Smooth muscle cell (in vitro differentiated cells): ENCODE data around the gene SEC63. TPM values are rescaled to one million over a fixed set of nuclear protein-coding genes. Genes with fewer than 3 reads are reported as not detected.
"Not testable (repeated sequence)": the region's sequence is repeated elsewhere in the genome, so short reads cannot be mapped to it uniquely, and the experiment has no call there.

Experiments
- DNase-seq: peaks from one replicate; lab custom pipeline; 2025; ENCODE audit not compliant: unreplicated experiment; lab: John Stamatoyannopoulos, UW
- H2AFZ ChIP-seq: fragments of 200-600 bp; sonication (generic); 2 replicates; pipeline ENCODE4 v1.6.0; 2016; ENCODE audit warnings: antibody characterized with exemption, low read depth, mild to moderate bottlenecking
- H3F3A ChIP-seq: fragments of 200-600 bp; sonication (generic); 2 replicates; pipeline ENCODE4 v1.6.0; 2017; ENCODE audit warnings: antibody characterized with exemption, low read depth
- H3K27ac ChIP-seq: fragments of 200-600 bp; sonication (generic); 2 replicates; pipeline ENCODE4 v1.5.1; 2016; ENCODE audit warnings: low read depth, mild to moderate bottlenecking
- H3K27me3 ChIP-seq: fragments of 200-600 bp; sonication (generic); 2 replicates; pipeline ENCODE4 v1.6.1; 2016; ENCODE audit warnings: low read depth, mild to moderate bottlenecking
- H3K36me3 ChIP-seq: fragments of 200-600 bp; sonication (generic); 2 replicates; pipeline ENCODE4 v1.5.1; 2016; ENCODE audit warnings: low read depth
- H3K4me1 ChIP-seq: fragments of 200-600 bp; sonication (generic); 2 replicates; pipeline ENCODE4 v1.5.1; 2016; ENCODE audit warnings: low read depth
- H3K4me2 ChIP-seq: fragments of 200-600 bp; sonication (generic); 2 replicates; pipeline ENCODE4 v1.6.0; 2016; ENCODE audit warnings: mild to moderate bottlenecking
- H3K4me3 ChIP-seq: fragments of 200-600 bp; sonication (generic); 2 replicates; pipeline ENCODE4 v1.5.1; 2016; ENCODE audit warnings: mild to moderate bottlenecking
- H3K79me2 ChIP-seq: fragments of 200-600 bp; sonication (generic); 2 replicates; pipeline ENCODE4 v1.6.0; 2016; ENCODE audit warnings: low read depth, mild to moderate bottlenecking
- H3K9ac ChIP-seq: fragments of 200-600 bp; sonication (generic); 2 replicates; pipeline ENCODE4 v1.6.0; 2016; ENCODE audit warnings: low read depth
- H3K9me3 ChIP-seq: fragments of 200-600 bp; sonication (generic); replicated peaks from 2 replicates; pipeline ENCODE4 v1.5.1; 2016; ENCODE audit warnings: low read depth
- H4K20me1 ChIP-seq: fragments of 200-600 bp; sonication (generic); 2 replicates; pipeline ENCODE4 v1.6.0; 2016; ENCODE audit warnings: low read depth
- CTCF ChIP-seq: fragments of 200-600 bp; sonication (generic); IDR thresholded peaks from 2 replicates; pipeline ENCODE4 v1.5.1; 2017; ENCODE audit warnings: borderline replicate concordance, mild to moderate bottlenecking, antibody characterized with exemption; ENCODE audit not compliant: insufficient read depth, poor library complexity, severe bottlenecking
- WGBS: methylation state at CpG from one replicate; pipeline ENCODE4 v1.1.7; 2016; ENCODE audit warnings: low lambda C conversion rate; 5-methylcytosine and 5-hydroxymethylcytosine counted together
- polyA plus RNA-seq: library from polyadenylated mRNA; unstranded; fragments of >200 nt; fragmentation: Nextera tagmentation; extraction: Ambion mirVana; gene quantifications from 2 replicates; pipeline ENCODE4 v1.2.1, GENCODE V29; 2016
- total RNA-seq: library from RNA; depleted of rRNA; stranded (reverse); fragments of >200 nt; gene quantifications from 2 replicates; pipeline ENCODE4 v1.2.3, GENCODE V29; 2014

Gene SEC63
- total and polyA plus RNA-seq, 2 experiments from 2014 or later = 67.0 to 95.1 TPM

- Histone ChIP-seq H4K20me1 (peaks cover 78% of the 10 kb centered on the region), H2AFZ (no peak overlapping the region), H3K4me2 (no peak overlapping the region), H3K27ac (no peak overlapping the region), H3F3A (no peaks in the 10 kb centered on the region), H3K4me3 (no peak overlapping the region), H3K27me3 (no peaks in the 10 kb centered on the region), H3K36me3 (no peaks in the 10 kb centered on the region), H3K9ac (no peak overlapping the region), H3K9me3 (no peaks in the 10 kb centered on the region), H3K79me2 (peaks cover 78% of the 10 kb centered on the region), H3K4me1 (no peaks in the 10 kb centered on the region)
- DNase-seq = no peak
- TF ChIP-seq CTCF = no peak
- 84% methylated on average over 3 of the region's 3 CpGs for WGBS
These were observed 21.7 kb downstream of the SEC63 start for GRCh38 chr6:107936162-107936909.

DNA sequence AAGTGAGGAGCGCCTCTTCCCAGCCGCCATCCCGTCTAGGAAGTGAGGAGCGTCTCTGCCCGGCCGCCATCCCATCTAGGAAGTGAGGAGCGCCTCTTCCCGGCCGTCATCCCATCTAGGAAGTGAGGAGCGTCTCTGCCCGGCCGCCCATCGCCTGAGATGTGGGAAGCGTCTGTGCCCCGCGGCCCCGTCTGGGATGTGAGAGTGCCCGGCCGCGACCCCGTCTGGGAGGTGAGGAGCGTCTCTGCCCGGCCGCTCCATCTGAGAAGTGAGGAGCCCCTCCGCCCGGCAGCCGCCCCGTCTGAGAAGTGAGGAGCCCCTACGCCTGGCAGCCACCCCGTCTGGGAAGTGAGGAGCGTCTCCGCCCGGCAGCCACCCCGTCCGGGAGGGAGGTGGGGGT, 23.8 kb downstream of the SEC63 start:
- Histone ChIP-seq H4K20me1 (peaks cover 77% of the 10 kb centered on the region), H3K79me2 (peaks cover 78% of the 10 kb centered on the region)
- H3K4me2 ChIP-seq, H3K4me3 ChIP-seq, H3K9me3 ChIP-seq, H2AFZ ChIP-seq, H3F3A ChIP-seq, DNase-seq, H3K9ac ChIP-seq, H3K4me1 ChIP-seq, H3K27me3 ChIP-seq, H3K27ac ChIP-seq, H3K36me3 ChIP-seq: not testable (repeated sequence)
- WGBS = 97% methylated on average over 17 of the region's 35 CpGs

- no peak overlapping the region for H2AFZ ChIP-seq
- 96% methylated on average over 3 of the region's 3 CpGs for WGBS
- no peak overlapping the region for H3K4me2 ChIP-seq
- no peaks in the 10 kb centered on the region for H3K36me3 ChIP-seq
- H3K9ac ChIP-seq = no peak overlapping the region
- H4K20me1 ChIP-seq = peaks cover 77% of the 10 kb centered on the region
- H3K79me2 ChIP-seq = peaks cover 78% of the 10 kb centered on the region
- no peaks in the 10 kb centered on the region for H3K4me1 ChIP-seq
- H3K27ac ChIP-seq = no peak overlapping the region
- DNase-seq = no peak
- H3K4me3 ChIP-seq = no peak overlapping the region
- H3F3A ChIP-seq = no peaks in the 10 kb centered on the region
- TF ChIP-seq CTCF = no peak
- no peaks in the 10 kb centered on the region for H3K9me3 ChIP-seq
- H3K27me3 ChIP-seq = no peaks in the 10 kb centered on the region
These were observed 25.4 kb downstream of the SEC63 start for GRCh38 chr6:107932580-107932979.

- WGBS = 88% methylated on average over 3 of the region's 3 CpGs
- Histone ChIP-seq H3K79me2 (peaks cover 78% of the 10 kb centered on the region), H4K20me1 (peaks cover 77% of the 10 kb centered on the region)
These were observed 26.1 kb downstream of the SEC63 start for GRCh38 chr6:107931894-107932293.

More at GRCh38 chr6:107931894-107932293, 26.1 kb downstream of the SEC63 start:
- no peaks in the 10 kb centered on the region for H3K36me3 ChIP-seq
- DNase-seq = no peak
- no peak overlapping the region for H3K9ac ChIP-seq
- no peak overlapping the region for H3K4me2 ChIP-seq
- no peaks in the 10 kb centered on the region for H3F3A ChIP-seq
- H3K27ac ChIP-seq = no peak overlapping the region
- no peaks in the 10 kb centered on the region for H3K9me3 ChIP-seq
- TF ChIP-seq CTCF = no peak
- no peaks in the 10 kb centered on the region for H3K4me1 ChIP-seq
- no peak overlapping the region for H2AFZ ChIP-seq
- H3K4me3 ChIP-seq = no peak overlapping the region
- H3K27me3 ChIP-seq = no peaks in the 10 kb centered on the region
